Measurements from ENCODE around the gene DDX17. TPM values are rescaled to one million over a fixed set of nuclear protein-coding genes. Genes with fewer than 3 reads are reported as not detected.
A peak's percentile ranks its signal among the peaks of the same experiment; 100 is the strongest.

The DDX17 gene
- total RNA-seq, 2 donors from 2014 or later = 403 to 467 TPM

DNA sequence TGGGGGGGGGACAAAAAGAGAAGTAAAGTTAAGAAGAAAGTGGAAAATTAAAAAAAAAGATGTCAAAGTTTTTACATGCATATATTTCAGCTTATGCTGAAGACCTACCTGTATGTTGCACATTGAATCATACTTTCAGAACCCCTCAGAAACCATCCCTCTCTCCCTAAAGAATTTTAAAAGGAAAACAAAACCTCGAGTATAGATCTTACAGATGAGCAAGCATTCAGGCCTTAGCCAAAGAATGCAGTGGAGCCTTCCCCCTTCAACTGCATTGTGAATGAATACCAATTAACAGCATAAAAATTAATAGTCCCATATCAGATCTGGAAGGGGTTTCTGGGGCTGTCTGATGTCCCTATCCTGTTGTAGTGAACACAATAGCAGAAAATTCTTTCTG, 21.9 kb downstream of the DDX17 start:
- DNase-seq (no peak), ATAC-seq (no peak)
- WGBS, 2 donors = 82 to 90% methylated on average over 1 of the region's 1 CpG
- Histone ChIP-seq H3K4me1 (no peaks in the 10 kb centered on the region), H3K36me3 (replicated peaks in 1 of 2; ENCODE audit: insufficient read depth in 1 of 2, low read depth in 2 of 2) (peaks cover 29 to 53% of the 10 kb centered on the region in 2 donors), H3K9me3 (no peaks in the 10 kb centered on the region), H3K27me3 (no peaks in the 10 kb centered on the region), H3K27ac (no peak overlapping the region), H3K4me3 (no peak overlapping the region)
- intact Hi-C loops (cut with DNase I) = no loop called here
- no peak for TF ChIP-seq POLR2A (IDR thresholded peaks at IDR 0.05)
- TF ChIP-seq, protein P1, sequence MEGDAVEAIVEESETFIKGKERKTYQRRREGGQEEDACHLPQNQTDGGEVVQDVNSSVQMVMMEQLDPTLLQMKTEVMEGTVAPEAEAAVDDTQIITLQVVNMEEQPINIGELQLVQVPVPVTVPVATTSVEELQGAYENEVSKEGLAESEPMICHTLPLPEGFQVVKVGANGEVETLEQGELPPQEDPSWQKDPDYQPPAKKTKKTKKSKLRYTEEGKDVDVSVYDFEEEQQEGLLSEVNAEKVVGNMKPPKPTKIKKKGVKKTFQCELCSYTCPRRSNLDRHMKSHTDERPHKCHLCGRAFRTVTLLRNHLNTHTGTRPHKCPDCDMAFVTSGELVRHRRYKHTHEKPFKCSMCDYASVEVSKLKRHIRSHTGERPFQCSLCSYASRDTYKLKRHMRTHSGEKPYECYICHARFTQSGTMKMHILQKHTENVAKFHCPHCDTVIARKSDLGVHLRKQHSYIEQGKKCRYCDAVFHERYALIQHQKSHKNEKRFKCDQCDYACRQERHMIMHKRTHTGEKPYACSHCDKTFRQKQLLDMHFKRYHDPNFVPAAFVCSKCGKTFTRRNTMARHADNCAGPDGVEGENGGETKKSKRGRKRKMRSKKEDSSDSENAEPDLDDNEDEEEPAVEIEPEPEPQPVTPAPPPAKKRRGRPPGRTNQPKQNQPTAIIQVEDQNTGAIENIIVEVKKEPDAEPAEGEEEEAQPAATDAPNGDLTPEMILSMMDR (IDR thresholded peaks at IDR 0.05) = no peak

DNA sequence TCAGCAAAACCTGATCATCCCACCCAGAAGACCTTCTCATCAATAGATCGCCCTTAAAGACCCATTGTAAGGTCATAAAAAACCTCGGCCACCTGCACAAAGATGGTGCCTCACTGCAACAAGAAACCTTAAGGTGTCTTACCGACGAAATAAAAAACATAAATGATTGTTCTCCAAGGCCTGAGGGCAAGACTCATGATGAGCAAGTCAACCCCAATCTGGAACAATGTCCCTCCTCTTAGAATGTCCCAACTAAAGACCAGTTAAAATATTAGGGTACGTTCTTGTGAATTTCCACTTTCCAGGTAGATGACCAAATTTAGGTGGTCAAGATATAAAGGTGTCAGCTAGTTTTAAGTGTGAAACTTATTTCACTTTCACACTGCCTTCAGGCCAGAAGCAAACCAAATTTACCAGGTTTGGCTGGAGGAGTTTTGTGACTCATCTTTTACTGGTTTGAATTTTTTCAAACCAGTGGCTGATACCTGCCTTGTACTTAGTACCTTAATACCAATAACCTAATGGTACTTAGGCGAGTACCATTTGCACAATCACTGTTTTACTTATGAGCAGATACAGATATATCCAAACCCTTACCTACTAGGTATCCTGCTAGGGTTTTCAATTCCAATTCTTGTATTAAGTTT, 23.3 kb downstream of the DDX17 start:
- 93 to 97% methylated on average over 6 of the region's 6 CpGs for WGBS, 2 donors
- Histone ChIP-seq H3K27me3 (no peaks in the 10 kb centered on the region), H3K4me1 (no peaks in the 10 kb centered on the region), H3K4me3 (no peak overlapping the region), H3K27ac (no peak overlapping the region), H3K36me3 (replicated peaks in 1 of 2; ENCODE audit: insufficient read depth in 1 of 2, low read depth in 2 of 2) (peaks cover 25 to 47% of the 10 kb centered on the region in 2 donors), H3K9me3 (no peaks in the 10 kb centered on the region)
- intact Hi-C loops (cut with DNase I) = no loop called here
- DNase-seq = no peak
- TF ChIP-seq, protein P1 (IDR thresholded peaks at IDR 0.05) = no peak
- TF ChIP-seq POLR2A (IDR thresholded peaks at IDR 0.05) = no peak
- no peak for ATAC-seq

DNA sequence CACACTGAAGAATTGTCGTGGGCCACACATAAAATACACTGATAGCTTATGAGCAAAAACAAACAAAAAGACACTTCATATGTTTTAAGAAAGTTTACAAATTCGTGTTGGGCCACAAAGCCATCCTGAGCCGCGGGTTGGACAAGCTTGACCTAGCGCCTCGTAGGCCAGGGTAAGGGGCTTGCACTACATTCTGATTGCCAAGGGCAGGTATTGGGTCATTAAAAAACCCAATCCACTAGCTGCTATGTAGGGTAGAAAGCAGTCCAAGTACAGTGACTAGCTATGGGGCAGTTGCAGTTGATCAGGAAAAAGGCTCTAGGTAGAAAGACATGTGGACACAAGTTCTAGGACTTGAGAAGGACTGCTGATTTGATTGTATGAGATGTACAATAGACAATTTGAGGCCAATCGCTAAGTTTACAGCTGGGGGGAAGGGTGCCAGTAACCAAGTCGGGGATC, 24.2 kb downstream of the DDX17 start:
- intact Hi-C loops (cut with DNase I) = no loop called here
- H3K27ac ChIP-seq = no peak overlapping the region
- peak in 1 of 3 donors; percentile 4 for TF ChIP-seq POLR2A (IDR thresholded peaks at IDR 0.05)
- TF ChIP-seq, protein P1 (IDR thresholded peaks at IDR 0.05) = no peak
- H3K36me3 ChIP-seq (replicated peaks in 1 of 2; ENCODE audit: insufficient read depth in 1 of 2, low read depth in 2 of 2) = peaks cover 18 to 41% of the 10 kb centered on the region in 2 donors
- no peak overlapping the region for H3K4me3 ChIP-seq
- DNase-seq (peak in 1 of 4 donors; percentile 12), ATAC-seq (no peak)
- no peaks in the 10 kb centered on the region for H3K27me3 ChIP-seq
- no peaks in the 10 kb centered on the region for H3K9me3 ChIP-seq
- WGBS, 2 donors = 83 to 84% methylated on average over 8 of the region's 8 CpGs
- no peaks in the 10 kb centered on the region for H3K4me1 ChIP-seq

GRCh38 chr22:38481162-38481870, 24.8 kb downstream of the DDX17 start:
- H3K4me1 ChIP-seq = no peaks in the 10 kb centered on the region
- intact Hi-C loops (cut with DNase I) = no loop called here
- TF ChIP-seq, protein P1 (IDR thresholded peaks at IDR 0.05) = no peak
- TF ChIP-seq POLR2A (IDR thresholded peaks at IDR 0.05) = no peak
- DNase-seq (no peak), ATAC-seq (no peak)
- no peak overlapping the region for H3K27ac ChIP-seq
- H3K9me3 ChIP-seq = no peaks in the 10 kb centered on the region
- no peak overlapping the region for H3K4me3 ChIP-seq
- 84 to 89% methylated on average over 3 of the region's 3 CpGs for WGBS, 2 donors
- peaks cover 14 to 36% of the 10 kb centered on the region in 2 donors for H3K36me3 ChIP-seq (replicated peaks in 1 of 2; ENCODE audit: insufficient read depth in 1 of 2, low read depth in 2 of 2)
- H3K27me3 ChIP-seq = no peaks in the 10 kb centered on the region
